HG03520 (cell line): ENCODE data around the gene EFCAB8.

Experiments used
- ATAC-seq: cut with Tn5 transposase; IDR thresholded peaks from one replicate; pipeline ENCODE4 v1.9.1; 2021; ENCODE audit warnings: mild to moderate bottlenecking, moderate library complexity; ENCODE audit not compliant: unreplicated experiment

EFCAB8 gene

DNA sequence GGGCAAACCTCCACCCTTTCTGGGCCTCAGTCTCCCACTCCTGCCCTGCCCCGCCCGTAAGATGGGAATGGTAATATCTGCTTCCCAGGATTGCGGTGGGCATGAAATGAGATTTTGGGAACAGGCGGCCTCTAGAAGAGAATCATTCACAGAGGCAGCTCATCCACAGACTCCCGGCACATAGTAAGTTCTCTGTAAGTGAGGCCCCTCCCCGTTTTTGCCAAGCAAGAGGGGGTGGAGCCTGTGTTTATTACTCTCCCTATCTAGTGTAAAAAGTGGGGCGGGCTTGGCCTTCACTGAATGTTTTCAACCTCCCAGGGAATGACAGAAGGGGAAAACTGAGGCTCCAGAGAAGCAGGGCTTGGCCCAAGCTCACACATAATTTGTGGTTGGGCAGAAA, 125.5 kb downstream of the EFCAB8 start:
- ATAC-seq = no peak

DNA sequence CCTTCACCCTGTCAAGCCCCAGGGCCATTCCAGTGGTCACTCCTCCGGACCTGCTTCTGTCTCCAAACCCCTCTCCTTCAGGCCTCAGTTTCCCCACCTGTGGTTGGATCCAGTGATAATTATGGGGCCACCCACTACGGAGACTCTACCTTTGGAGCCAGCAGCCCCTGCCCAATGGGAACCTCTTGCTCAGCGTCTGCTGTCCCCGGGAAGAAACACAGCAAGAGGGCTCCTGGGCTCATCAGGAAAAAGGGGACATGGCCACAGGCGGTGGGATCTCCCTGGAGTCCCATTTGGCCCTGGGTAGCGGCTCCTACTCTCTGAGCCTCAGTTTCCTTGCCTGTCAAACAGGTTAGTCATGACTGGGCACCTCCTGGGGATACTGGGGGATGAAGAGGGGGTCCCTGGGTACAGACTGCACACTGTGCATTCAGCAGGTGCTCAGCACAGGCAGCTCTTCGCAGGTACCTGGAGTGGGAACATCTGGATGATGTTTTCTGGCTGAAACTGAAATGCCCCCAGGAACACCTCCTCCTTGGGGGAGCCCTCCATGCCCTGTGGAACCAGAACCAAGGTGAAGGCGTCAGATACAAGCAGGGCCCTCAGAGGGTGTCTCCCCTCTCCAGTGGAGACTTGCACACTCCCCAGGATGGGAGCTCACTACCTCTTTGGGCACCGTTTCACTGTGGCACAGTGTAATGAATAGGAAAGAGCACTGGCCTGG, 126.1 kb downstream of the EFCAB8 start:
- no peak for ATAC-seq

DNA sequence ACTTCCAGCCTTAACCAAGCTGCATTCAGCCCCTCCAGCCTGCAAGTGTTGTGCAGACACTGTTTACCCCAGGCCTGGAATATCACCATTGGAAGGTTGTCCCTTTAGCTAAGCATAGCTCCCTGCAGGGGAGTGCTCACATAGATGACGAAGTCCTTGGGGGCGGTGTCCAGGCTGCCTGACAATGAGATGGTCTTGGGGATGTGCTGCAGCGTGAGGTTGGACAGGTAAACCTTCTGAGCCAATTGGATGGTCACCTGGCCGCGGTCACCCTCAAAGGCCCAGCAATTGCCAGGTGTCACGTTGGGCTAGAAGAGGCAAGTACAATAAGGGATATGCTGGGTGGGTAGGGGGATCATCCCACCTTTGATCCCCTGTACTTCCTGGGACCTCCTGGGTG, 126.9 kb downstream of the EFCAB8 start:
- ATAC-seq = no peak

DNA sequence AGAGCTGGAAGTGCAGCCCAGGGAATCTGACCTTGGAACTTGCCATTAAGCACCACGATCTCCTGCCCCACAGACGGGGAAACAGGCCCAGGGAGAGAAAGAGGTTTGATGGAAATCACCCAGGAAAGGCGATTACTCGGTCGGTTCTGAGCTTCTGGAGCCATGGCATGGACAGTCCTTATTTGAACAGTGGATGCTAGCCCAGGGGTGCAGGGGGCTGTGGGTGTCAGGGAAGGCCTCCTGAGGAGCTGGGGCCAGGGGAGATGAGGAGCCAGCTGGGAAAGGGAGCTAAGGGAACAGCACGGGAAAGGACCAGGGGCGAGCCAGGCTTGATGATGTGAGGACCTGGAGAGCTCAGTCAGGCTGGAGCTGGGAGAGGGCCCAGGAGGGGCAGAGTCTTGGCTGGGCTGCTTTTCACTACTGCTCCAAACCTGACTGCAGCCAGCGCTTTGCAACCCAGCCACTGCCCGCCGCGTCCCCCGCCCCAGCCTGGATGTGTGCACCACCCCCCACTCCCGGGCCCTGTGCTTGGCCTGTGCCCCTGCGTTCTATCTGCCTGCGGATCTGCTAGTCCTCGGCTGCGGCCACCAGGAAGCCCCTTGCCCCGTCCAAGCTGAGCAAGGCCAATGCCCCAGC, 127.7 kb downstream of the EFCAB8 start:
- ATAC-seq = no peak

DNA sequence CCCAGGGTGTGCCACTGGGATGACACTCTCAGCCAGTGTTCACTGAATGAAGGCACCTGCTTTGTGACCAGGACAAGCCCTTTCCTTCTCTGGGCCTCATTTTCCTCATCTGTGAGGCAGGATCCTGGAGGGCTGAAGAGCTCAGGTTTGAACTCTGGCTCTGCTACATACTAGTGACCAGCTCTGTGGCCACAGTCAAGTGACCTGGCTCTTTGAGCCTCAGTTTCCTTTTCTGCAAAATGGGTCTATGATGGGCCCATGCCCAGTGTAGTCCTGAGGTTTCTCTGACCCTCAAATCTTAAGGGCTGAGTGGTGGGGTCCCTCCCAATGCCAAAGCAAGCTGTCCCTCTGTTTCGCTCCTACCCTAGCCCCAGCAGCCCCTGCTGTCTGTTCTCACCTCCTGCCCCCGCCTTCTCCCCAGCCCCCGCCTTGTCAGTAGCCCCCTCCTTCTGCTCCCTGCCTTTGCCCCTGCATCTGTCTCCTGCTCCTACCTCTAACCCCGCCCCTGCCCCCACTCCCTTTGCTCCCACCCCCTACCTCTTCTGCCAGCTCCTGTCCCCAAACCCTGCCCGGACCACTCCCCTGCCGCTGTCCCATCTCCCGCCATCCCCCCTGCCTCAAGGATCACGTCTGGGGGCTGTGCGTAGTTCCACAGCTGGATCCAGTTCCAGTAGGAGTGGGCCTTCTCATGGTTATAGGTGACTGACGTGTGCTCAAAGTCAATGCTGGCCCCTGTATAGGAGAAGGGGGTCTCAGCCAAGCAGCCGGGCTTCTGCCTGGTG, 128.5 kb downstream of the EFCAB8 start:
- ATAC-seq = no peak

DNA sequence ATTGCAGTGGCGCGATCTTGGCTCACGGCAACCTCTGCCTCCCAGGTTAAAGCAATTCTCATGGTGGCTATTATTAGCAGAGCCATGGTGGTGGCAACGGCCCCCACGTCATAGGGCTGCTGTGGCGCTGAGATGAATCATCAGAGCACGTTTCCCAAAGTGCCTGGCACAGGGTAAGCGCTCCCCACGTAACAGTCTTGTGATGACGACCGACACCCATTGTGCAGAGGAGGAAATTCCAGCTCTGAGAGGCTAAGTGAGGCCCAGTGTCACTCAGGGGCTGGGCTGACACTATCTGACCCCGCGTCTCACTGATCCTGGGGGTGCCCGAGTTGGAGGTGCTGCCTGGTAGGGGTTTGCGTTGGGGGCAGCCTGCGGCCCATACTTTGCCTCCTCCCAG, 129.3 kb downstream of the EFCAB8 start:
- ATAC-seq = no peak

DNA sequence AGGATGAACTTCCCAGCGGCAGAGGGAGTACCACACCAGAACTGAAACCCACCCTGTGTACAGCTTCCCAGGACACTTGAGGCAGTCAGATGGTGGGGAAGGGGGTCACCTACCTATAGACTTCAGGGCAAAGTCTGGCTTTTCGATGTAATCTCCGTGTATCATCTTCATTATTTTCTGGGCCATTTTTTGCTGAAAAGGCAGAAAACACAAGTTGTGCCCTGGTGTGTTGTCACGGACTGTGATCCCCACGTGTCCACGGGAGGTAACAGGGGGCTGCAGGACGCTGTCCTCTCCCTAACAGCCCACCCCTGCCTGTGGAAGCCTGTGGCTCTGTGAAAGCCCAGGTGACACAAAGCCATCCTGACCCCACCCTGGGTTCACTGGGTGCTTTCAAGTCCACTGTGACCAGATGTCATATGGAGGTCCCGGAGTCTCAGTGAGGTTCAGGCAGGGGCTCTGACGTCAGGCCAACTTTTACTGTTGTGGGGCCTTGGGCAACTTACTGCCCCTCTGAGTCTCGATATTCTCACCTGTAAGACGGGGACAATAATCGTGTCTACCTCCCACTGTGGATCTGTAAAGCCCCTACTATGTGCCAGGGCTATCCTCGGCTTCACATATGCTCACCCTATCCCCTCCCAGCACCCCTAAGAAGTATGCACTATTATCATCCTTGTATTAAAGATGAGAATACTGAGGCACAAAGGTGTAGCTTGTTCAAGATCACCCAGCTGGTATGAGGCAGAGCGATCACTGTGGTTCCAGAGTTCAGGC, 131.0 kb downstream of the EFCAB8 start:
- ATAC-seq = no peak

DNA sequence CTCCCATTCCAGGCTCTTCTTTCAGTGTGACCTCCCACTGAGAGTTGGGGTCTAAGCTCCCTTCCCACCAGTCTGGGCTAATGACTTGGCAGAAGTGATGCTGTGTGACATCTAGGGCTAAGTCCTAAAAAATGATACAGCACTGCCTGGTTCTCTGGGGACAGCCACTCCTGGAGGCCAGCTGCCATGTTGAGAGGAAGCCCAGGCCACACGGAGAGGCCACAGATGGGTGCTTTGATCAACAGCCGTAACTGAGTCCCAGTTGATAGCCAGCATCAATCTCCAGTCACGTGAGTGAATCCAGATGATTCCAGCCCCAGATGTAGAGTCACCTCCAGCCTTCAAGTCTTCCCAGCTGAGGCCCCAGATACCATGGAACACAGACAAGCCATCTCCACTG, 131.7 kb downstream of the EFCAB8 start:
- no peak for ATAC-seq

DNA sequence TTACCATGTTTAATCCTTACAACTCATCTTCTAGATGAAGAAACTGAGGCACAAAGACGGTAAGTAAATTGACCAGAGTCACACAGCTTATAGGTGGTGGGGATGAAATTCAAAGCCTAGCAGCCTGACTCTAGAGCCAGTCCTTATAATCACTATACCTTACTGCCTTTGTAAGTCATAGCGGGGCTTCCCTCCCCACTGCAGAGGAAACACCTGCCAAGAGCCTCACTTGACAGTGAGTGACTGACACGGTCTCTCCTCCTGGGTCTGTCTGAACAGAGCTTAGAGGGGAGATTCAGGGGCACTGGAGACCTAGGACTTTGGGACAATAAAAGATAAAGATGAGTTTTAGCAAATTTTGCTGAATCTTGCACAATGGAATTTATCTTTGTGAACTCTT, 132.7 kb downstream of the EFCAB8 start:
- no peak for ATAC-seq

DNA sequence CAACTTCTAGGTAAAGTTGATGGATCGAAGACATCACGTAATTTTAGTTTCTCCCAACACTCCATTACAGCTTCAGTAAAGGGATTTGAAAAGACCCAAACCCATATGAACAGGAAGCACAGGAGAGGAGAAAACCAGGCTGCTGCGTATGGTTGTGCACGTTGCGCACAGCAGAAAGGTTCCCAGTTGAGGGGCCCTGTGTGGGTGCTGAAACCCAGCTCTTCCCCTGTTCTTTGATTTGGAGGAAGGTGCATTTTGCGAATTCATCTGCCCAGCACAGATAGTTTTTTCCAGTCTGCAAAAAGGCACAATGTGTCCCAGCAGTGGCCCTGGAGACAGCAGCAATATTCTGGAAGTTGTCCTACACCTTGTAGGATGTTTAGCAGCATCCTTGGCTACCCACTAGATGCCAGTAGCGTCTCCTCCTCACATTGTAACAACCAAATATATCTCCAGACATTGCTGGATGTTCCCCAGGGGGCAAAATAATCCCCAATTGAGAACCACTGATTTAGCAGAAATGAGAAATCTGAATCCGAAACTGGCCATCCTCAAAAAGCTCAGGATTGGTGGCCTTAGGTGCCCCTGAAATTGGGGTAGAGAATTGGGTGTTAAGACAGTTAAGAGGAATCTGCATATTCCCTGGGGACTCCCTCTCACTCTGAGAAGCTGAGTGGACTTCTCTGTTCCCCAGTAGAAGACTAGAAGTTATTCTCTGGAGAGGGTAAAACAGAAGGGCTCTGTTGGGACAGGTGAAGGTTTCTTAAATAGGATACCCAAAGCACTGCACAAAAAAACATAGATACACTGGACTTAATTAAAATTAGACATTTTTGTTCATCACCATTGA, 133.3 kb downstream of the EFCAB8 start:
- ATAC-seq = no peak

DNA sequence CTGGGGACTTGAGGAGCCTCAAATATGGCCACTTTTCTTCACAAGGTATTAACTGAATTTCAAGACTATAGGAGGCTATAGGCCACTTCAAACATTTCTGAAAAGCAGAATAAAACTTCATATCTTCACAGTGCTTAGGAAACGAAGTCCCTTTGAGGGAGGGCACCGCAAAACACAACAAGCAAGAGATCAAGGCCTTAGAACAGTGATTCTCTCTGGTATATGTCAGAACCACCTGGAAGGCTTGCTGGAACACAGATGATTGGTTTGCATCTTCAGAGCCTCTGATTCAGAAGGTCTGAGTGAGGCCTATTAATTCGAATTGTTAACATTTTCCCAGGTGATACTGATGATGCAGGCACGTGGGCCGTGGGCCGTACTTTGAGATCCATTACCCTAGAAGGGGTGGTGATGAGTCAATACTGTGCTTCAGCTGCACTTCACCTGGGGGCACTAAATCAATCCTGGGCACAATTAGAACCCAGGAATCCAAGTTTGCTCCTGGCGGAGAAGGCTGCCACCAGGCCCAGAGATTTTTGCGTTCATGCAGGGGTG, 134.8 kb downstream of the EFCAB8 start:
- ATAC-seq = no peak

DNA sequence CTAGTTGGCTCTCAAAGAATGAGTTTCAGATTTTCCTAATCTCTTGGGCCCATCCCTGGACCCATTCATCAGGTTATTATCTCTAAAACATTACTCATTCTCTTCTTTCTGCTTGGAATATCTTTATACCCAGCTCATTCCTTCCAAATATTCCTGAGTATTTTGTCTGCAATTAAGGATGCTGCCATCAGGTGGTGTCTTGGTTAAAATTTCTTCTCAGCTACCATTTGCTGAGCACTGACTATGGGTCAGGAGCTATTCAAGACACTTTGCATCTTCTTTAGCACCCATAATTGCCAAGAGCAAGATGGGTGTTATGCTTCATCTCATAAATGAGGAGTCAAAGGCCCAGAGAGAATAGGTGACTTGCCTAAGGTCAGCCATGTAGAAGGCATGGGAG, 137.1 kb downstream of the EFCAB8 start:
- no peak for ATAC-seq

DNA sequence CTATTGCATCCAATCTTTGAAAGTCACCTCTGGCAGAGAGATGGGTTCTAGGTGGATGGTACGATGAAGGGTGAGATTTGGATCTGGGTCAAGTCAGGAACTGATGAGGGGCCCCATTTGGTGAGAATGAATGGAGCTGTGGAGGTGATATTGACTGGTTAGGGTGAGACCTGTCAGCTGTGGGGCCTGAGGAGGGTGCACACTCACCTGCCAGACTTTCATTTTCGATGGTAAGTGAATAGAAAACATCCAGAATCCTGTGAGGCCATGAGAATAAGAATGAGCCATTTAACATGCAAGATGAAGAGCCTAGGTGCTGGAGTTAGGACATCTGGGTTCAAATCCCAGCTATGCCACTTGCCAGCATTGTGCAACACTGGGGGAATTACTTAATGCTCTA, 138.7 kb downstream of the EFCAB8 start:
- ATAC-seq = no peak

DNA sequence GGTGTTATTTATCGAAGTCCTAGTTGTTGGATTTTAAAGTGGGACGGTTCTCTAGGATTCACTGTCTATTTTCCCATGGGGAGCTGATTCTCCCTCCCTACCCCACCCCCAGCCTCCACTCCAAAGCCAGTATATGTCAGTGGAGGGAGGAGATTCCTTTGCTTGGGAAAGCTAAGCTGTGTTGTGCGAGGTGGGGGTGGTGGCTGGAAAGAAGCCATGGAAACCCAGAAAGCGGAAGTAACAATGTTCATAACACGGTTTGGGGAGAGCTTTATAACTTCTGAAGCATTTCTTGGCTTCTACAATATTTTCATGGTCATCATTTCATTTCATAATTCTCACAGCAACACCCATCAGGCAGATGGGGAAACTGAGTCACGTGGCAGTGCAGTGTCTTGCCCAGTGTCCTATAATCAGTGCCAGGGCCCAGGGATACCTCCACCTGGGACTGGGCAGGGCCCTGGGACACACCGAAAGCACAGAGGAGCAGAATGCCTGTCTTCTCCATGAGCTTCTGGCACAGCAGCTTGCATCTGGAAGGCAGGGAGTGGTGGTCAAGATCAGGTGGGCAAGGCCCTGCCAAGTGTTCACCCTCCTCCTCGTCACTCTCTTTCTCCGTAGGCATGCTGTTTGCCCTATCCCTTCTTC, 141.0 kb downstream of the EFCAB8 start:
- no peak for ATAC-seq

DNA sequence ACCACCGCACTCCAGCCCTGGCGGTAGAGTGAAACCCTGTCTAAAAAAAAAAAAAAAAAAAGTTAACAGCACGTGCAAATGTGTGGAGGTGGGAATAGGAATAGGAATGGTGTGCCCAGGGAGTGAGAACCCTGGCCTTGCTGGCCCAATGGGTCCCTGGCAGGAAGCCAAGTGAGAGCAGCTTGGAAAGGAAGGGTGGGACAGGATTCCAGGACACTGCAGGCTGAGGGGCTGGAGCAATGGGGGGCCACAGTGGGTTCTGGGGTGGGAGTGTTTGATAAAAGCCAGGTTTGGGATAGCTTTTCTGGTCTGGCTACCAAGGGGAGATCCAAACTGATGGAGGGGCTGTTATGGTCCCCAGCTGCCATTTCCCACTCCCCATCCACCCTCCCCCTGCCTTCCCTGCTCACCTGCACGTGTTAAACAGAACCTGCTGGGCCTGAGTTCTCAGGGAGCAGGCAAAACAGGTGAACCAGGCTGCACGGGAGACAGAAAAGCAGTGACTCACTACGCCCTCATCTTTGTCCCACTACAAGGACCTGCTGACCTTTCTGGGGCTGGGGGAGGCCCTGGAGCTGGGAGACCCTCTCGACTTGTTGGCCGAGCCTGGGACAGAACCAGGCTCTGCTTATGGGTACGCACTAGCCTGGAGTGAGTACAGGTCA, 142.2 kb downstream of the EFCAB8 start:
- ATAC-seq = no peak

DNA sequence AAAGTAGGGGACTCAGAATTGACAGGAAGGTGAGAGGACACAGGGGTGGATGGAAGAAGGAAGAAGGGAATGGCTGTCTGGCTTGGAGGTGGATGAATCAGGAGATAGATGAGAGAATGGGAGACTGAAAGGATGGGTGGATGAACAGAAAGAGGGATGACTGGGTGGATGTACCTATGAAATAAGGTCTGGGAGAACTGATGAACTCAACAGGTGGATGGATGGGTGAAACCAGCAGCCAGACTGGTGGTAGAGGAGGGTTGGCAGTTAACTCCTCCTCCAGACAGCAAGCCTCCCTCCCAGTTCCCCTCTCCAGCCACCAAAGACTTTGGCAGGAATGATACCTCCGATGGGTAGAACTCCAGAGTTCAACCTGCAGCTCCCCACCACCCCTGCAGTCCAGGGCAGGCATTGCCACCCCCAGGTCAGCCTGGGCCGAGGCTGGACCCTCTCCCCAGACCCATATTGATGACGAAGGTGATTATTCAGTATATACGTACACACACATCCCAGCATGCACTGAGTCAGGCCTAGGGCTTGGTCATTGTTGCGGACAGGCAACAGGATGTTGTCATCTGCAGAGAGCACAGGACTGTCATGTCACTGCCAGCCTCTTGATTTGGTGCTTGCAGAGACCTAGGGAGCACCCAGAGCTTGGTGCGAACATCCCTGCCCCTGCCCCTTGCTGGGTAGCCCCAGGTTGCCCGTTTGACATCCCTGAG, 143.5 kb downstream of the EFCAB8 start:
- ATAC-seq = no peak

DNA sequence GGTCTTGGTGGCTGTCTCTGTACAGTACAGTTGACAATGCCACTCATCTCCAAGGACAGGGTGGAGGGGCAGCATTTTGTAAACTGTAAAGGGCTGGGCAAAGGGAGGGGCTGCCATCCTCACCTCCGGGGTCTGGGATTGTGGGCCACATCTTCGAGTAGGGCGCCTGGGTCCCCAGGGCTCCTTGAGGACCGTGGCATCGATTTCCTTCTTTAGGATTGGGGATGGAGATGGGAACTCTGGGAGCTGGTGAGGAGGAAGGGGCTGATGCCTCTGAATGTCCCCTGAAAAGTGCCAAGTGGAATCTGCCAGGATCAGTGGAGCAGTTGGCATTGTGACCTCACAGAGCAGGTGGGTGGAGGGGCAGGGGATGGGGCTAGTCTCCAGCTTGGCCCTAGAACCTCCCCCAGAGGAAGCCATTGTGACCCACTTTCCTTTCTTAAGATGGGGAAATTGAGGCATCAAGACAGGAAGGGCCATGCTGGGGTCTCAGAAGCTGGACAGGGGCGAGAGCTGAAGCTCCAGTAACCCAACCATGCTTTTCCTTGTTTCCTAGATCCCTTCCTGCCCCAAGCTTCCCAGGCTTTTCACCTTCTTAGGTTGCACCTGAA, 145.5 kb downstream of the EFCAB8 start, which contains the start of gene SUN5:
Gene SUN5 (minus strand): TSS at position 293 of the 611 bp plus-strand sequence. CDS start 93 bp downstream, at position 200.
- no peak for ATAC-seq

DNA sequence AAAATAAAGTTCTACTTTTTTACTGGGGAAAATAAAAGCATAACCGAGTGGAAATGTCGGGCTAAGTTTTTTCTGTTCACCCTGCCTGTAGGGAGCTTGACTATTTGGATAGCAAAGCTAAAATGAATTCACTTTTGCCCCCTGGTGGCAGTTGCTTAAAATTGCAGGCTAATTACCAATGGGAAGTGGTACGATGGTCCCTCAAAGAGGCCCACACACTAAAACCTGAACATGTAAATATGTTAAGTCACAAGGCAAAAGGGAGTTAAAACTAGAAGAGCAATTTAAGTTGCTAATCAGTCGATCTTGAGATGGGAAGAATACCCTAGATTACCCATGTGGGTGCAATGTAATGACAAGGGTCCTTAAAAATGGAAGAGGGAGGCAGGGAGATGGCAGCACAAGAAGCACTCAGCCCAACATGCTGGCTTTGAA, 146.4 kb downstream of the EFCAB8 start:
- no peak for ATAC-seq
